ENCODE measurements around the gene RETREG1.
"Not testable (repeated sequence)": the region's sequence is repeated elsewhere in the genome, so short reads cannot be mapped to it uniquely, and the experiment has no call there.

The RETREG1 gene

GRCh38 chr5:16483361-16483760, 133.4 kb downstream of the RETREG1 start:
- no peak for DNase-seq

DNA sequence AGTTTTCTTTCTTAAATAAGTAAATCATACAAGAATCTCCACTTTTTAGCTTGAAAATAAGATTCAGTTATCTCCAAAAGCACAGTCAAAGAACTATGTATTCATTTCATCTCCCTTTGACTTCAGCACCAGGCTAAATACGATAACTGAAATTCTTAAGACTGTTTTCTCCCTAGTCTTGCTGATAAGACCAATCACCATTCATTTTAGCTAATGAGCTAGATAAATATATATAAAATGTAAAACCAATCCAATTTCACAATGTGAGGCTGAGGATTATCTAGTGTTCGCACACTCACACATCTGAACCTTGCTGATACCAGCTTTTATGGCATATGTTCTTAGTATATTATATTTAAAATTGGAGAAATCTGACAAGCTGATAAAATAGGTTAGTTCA, 133.9 kb downstream of the RETREG1 start:
- no peak for DNase-seq

DNA sequence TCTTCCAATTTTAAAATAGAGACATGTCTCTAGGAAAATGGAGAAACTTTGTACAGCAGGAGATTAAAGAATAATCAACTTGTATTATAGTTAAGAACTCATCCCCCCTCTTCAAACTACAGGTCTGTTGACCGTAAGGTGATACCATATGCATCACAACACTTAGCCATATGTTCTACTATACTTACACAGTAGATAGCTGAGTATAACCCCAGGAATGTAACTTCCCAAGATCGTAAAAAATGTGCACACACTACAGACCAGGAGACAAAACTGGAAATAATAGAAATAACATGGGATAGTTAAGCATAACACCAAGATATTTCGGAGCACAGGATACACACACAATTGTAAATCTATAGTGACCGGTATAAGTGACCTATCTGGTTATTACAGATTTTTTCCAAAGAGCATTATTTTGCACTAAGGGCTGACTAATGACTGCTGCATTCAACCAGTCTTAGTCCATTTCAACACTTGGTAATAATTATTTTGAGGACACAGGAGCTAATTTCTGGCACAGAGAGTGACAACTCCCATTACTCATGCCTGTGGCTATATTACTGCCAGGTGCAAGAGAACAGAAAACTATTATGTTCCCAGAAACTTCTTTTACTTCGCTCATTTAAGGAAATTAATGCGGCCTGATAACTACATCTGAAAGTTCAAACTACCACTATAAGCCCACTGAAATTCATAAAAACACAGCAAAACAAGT, 135.8 kb downstream of the RETREG1 start:
- no peak for DNase-seq

GRCh38 chr5:16480144-16480543, 136.7 kb downstream of the RETREG1 start:
- DNase-seq, result no peak

- no peak for DNase-seq
Observed at GRCh38 chr5:16477541-16477940, 139.3 kb downstream of the RETREG1 start.

- DNase-seq, result not testable (repeated sequence)
Observed at GRCh38 chr5:16476417-16476816, 140.4 kb downstream of the RETREG1 start.

DNA sequence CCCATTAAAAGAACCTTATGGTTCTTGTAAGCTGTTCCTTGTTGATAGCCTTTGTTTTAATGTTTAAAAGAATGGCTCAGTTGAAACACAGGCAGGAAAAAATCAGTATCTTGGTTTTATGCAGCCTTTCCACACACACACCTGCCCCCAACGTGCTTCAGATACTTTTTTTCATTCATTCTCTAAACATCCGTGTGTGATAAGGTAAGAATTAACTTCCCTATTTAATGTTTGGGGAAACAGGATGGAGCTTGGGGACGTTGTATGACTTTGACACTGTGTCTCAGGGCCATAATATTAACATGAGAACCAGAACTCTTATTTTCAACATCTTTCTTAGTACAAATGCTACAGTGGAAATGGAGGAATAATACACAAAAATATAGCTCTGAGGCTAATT, 145.4 kb downstream of the RETREG1 start:
- no peak for DNase-seq

DNA sequence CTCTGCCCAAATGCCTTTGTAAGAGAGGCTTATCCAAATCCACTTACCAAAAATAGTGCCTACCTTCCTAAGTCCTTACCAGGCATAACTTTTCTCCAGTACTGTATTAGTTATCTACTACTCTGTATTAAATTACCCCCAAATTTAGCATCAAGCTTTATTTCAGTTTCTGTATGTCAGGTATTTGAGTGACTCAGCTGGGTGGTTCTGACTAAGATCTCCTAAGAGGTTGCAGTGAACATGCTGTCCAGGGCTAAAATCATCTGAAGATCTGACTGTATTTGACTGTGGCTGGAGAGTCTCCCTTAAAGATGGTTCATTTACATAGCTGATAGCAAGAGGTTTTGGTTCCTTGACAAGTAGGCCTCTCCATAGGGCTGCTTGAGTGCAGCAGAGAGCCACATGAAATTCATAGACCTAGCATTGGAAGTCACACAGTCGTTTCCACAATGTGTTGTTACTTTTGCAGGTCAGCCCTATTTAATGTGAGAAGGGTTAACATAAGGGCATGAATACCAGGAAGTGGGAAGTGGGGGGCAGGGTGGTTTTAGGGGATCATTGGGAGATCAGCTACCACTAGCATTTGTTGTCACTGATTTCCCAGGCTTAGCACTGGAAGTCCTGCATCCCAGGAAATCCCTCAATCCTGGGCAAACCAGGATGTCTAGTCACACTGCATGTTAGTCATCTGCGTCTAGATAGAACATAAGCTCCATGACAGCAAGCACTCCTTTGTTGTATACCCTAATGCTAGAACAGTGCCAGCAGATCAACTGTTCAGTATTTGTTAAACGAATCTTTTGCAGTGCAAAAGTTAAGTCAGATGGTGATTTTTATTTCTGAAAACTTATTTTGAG, 149.2 kb downstream of the RETREG1 start:
- no peak for DNase-seq

DNA sequence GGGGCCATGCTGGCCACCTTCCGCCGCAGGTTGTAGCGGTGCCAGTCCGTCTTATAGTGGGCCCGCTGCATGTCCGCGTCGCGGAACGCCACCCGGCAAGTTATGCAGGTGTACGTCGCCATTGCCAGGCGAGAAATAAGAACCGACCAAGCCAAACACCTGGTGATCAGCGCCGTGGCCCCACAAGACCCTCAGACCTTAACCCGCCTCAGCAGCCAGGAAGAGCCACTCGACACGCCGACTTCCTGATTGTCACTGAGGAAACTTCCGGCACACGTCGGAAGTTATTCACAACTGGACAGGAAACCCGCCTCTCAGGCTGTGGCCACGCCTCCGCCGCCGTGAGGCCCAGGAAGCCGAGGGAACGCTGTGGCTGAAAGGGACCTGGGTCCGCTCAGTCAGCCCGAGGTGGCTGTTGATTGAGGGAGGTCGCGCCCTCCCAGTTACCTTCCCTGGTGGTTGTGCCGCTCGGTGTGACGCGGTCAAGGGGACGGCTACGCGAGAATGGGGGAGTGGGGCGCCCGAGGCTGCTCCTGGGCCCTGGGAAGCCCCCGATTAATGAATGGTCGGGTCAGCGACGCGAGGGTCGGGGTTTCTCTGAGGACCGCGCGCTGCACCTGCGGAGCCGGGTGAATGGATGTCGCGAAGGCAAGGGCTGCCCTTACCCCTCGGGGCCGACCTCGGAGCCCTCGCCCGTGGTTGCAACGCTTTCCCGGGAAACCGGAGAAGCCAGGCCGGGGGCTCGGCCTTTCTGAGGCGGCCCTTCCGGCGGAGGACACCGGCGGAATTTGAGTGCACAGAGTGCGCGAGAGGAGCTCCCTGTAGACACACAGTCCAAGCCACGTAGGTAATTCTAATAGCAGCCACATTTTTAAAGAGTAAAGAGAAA, 151.0 kb downstream of the RETREG1 start, which contains the start of gene ZNF622:
TSS of gene ZNF622 (minus strand) at position 257 of the 889 bp plus-strand sequence. CDS start at position 122, 135 bp downstream.
- DNase-seq, result peak; percentile 90

DNA sequence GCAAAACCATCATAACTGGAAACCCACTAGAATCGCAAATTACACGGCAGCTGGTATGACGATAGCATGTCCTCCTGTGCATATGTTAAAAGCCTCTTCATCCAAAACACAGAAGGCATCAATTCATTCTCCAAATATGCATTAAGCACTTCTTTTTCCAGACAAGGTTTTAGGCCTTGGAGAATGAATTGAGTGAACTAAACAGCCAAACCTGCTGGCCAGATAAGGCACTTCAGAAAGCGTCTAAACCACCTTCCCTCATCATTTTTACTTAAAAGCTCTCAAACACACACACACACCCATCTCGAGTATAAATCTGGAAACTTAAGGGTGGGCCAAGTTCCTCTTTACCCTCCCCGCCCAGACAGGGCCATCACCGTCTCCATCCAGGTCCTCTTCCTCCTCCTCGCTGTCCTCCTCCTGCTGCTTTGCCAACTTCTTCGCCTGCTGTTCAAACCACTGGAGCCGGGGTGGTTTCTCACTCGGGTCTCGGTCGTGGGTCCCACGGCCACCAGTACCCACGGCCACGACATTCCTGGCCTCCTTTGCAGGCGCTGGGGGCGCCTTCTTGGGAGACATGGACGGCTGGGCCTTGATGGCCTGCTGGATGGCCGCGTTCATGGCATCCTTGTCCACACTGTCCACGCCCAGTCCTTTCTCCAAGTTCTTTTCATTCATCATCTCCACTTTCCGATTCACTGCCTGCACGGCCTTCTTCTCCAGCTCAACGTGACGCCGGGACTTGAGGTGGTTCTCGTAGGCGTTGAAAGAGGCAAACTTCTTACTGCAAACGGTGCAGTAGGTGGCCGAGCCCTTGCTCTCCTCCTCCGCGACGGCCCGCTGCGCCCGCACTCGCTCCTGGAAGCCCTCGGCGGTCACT, 151.9 kb downstream of the RETREG1 start:
- peak; percentile 10 for DNase-seq

DNA sequence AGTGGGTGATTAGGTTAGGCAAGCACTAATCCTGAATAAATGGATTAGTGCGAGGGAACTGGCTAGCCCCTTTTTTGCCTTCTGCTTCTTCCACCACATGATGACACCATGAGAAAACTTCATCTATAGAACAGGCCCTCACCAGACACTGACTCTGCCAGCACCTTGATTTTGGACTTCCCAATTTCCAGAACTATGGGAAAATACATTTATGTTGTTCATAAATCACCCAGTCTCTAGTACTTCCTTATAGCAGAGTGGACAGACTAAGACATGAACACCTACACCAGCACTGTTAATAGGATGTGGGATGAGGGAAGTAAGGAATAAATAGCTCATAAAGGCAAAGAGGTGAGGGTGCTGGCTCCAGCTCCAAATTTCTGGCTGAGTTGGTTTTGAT, 152.6 kb downstream of the RETREG1 start:
- DNase-seq, result no peak

- no peak for DNase-seq
Observed at GRCh38 chr5:16461782-16462181, 155.0 kb downstream of the RETREG1 start.

- no peak for DNase-seq
Observed at GRCh38 chr5:16461026-16461425, 155.8 kb downstream of the RETREG1 start.

GRCh38 chr5:16459451-16459850, 157.3 kb downstream of the RETREG1 start:
- DNase-seq, result no peak

GRCh38 chr5:16457853-16458252, 158.9 kb downstream of the RETREG1 start:
- DNase-seq, result no peak

DNA sequence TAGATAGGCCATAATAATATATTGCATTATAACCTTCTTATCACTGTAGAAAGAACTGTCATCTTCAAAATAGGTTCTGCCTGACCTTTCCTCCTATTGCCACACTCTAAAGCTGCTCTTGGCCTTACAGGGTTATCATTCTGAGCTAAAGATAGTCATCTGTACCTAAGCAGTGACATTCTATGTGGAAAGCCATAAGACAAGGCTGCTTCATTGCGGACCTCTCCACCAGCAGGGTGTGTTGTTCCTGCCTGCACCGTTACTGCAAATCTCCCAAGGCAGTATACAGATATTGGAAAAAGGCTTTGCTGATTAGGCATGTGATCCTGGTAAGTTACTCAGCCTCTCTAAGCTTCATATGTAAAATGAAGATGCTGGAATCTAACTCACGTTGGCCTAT, 159.3 kb downstream of the RETREG1 start:
- DNase-seq, result no peak

DNA sequence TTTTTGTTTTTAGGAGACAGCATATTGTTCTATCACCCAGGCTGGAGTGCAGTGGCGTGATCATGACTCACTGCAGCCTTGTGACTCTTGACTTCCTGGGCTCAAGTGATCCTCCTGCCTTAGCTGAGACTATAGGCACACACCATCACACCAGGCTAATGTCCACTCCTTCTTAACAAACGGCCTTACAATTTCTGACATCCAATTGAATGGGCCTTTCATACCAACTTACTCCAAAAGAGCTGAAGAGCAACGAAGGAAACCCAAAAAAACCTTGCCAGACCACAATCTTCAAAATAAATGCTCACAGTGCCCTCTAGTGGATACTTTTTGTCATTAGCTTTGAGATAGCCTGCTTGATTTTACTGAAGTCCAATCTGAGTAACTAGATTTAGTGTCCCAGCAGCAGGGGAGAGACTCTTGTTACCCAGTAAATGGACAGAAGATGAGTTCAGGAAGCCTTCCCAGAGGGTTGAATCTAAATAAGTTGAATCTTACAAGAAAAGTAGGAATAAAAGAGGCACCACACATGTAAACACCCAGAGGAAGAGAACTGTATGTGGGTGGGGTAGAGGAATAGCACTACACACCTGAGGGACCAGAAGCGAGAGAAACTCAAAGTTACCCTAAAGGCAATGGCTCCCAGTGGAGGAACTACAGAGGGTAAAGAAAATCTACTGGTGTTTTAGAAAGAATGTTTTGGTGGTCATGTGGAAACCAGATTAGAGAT, 160.5 kb downstream of the RETREG1 start:
- peak; percentile 78 for DNase-seq

DNA sequence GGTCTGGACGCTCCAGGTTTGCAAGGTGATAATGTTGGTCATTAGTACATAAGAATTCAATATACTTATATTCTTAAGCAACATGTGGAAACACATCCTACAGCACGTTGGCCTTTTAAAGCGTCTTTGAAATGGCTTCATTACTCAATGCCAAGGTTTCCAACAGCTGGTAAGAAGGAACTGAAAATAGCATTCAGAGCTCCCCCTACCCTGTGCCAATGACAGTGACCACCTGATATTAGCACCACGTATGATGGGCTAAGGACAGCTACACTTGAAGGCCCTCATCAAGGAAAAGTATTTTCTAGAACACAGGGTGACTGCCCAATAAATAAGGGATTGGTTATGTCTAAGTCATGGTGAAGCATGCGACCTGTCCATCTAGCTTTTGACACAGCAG, 161.1 kb downstream of the RETREG1 start:
- no peak for DNase-seq

GRCh38 chr5:16454686-16455085, 162.1 kb downstream of the RETREG1 start:
- DNase-seq, result no peak

DNA sequence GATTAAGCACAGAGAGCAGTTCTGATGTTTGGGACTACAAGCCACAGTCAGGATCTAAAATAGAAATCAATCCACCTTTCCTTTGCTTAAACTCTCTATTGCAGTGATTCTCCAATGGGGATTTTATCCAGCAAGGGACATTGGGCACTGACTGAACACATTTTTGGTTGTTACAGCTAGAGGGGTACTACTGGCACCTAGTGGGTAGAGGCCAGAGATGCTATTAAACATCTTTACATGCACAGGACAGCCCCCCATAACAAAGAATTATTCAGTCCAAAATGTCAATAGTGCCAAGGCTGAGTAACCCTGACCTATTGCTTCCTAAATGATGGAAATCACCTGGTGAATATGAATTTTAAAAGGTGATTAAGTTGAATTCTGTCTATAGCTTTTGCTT, 163.2 kb downstream of the RETREG1 start:
- DNase-seq, result no peak

DNA sequence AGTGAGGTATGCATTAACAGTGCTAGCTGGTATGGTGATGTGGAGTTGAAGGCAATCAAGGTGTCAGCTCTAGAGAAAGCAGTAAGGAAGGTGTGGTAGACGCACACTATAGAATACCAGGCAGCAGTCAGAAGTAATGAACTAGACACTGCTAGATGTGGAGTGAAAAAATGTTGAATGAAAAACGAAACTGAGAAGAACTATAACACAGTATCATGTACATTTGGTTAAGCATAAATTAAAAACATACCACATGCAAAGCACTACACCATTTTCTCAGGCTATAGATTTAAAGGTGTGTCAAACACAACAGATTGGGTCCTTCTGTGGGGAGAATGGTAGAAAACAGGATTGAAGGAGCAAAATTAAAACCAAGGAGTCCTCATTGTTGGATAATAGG, 166.6 kb downstream of the RETREG1 start:
- DNase-seq, result no peak
